SU-DHL-6 (cell line): Measurements from ENCODE around the gene GABBR2.

Source experiments
- EZH2phosphoT487 ChIP-seq: fragments of 200-600 bp; sonication (generic), shearing (Covaris generic); conservative IDR thresholded peaks from 2 replicates; pipeline ENCODE4 v1.6.1; 2018; ENCODE audit warnings: mild to moderate bottlenecking, antibody characterized with exemption, low read length, moderate library complexity, mixed read lengths
- TF ChIP-seq, protein P1 (sequence below): fragments of 200-600 bp; sonication (generic); IDR thresholded peaks from one replicate; pipeline ENCODE4 v1.5.1; 2017; ENCODE audit warnings: antibody characterized with exemption, mild to moderate bottlenecking, low read length, moderate library complexity; ENCODE audit not compliant: insufficient read depth, poor library complexity, severe bottlenecking

DNA sequence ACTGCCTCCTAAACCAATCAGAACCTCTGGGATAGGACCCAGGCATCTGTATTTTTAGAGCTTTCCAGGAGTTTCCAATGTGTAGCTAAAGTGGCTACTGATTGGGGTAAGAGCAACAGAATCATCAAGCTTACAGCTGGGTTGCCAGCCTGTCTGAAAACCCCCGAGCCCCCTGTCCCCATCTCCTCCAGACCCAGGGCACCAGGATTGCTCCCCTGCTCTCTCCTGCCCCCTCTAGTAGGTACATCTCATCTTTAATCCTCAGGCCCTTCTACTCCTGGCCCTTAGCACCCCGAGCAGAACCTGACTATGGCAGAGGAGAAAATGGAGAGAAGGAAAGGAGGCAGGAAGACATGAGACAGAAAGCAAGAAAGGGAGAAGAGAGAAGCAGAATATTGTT lies 204.9 kb downstream of the GABBR2 start:
- TF ChIP-seq, protein P1, sequence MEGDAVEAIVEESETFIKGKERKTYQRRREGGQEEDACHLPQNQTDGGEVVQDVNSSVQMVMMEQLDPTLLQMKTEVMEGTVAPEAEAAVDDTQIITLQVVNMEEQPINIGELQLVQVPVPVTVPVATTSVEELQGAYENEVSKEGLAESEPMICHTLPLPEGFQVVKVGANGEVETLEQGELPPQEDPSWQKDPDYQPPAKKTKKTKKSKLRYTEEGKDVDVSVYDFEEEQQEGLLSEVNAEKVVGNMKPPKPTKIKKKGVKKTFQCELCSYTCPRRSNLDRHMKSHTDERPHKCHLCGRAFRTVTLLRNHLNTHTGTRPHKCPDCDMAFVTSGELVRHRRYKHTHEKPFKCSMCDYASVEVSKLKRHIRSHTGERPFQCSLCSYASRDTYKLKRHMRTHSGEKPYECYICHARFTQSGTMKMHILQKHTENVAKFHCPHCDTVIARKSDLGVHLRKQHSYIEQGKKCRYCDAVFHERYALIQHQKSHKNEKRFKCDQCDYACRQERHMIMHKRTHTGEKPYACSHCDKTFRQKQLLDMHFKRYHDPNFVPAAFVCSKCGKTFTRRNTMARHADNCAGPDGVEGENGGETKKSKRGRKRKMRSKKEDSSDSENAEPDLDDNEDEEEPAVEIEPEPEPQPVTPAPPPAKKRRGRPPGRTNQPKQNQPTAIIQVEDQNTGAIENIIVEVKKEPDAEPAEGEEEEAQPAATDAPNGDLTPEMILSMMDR = no peak
- TF ChIP-seq EZH2phosphoT487 = no peak
